Measurements from ENCODE around the gene TCF4.

- TF ChIP-seq, protein P1, sequence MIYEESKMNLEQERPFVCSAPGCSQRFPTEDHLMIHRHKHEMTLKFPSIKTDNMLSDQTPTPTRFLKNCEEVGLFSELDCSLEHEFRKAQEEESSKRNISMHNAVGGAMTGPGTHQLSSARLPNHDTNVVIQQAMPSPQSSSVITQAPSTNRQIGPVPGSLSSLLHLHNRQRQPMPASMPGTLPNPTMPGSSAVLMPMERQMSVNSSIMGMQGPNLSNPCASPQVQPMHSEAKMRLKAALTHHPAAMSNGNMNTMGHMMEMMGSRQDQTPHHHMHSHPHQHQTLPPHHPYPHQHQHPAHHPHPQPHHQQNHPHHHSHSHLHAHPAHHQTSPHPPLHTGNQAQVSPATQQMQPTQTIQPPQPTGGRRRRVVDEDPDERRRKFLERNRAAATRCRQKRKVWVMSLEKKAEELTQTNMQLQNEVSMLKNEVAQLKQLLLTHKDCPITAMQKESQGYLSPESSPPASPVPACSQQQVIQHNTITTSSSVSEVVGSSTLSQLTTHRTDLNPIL (CRISPR knock-in tag; IDR thresholded peaks at IDR 0.05; ENCODE audit: low read depth): no peak
- TF ChIP-seq RARB (CRISPR knock-in tag; IDR thresholded peaks at IDR 0.05): no peak
- TF ChIP-seq TOX (CRISPR knock-in tag; IDR thresholded peaks at IDR 0.05; ENCODE audit: borderline replicate concordance): no peak
- no peak for TF ChIP-seq ZC3H10 (CRISPR knock-in tag; IDR thresholded peaks at IDR 0.05)
- TF ChIP-seq, protein P2, sequence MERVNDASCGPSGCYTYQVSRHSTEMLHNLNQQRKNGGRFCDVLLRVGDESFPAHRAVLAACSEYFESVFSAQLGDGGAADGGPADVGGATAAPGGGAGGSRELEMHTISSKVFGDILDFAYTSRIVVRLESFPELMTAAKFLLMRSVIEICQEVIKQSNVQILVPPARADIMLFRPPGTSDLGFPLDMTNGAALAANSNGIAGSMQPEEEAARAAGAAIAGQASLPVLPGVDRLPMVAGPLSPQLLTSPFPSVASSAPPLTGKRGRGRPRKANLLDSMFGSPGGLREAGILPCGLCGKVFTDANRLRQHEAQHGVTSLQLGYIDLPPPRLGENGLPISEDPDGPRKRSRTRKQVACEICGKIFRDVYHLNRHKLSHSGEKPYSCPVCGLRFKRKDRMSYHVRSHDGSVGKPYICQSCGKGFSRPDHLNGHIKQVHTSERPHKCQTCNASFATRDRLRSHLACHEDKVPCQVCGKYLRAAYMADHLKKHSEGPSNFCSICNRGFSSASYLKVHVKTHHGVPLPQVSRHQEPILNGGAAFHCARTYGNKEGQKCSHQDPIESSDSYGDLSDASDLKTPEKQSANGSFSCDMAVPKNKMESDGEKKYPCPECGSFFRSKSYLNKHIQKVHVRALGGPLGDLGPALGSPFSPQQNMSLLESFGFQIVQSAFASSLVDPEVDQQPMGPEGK (CRISPR knock-in tag; IDR thresholded peaks at IDR 0.05; ENCODE audit: borderline replicate concordance): no peak
- no peak for TF ChIP-seq ARNTL (CRISPR knock-in tag; IDR thresholded peaks at IDR 0.05; ENCODE audit: borderline replicate concordance, low read depth)
- no peak for TF ChIP-seq CSRNP3 (CRISPR knock-in tag; IDR thresholded peaks at IDR 0.05)
- TF ChIP-seq ZNF565 (CRISPR knock-in tag; conservative IDR thresholded peaks at IDR 0.05; ENCODE audit: low read depth): no peak
- TF ChIP-seq CSDC2 (CRISPR knock-in tag; IDR thresholded peaks at IDR 0.05): no peak
- TF ChIP-seq, protein P3, sequence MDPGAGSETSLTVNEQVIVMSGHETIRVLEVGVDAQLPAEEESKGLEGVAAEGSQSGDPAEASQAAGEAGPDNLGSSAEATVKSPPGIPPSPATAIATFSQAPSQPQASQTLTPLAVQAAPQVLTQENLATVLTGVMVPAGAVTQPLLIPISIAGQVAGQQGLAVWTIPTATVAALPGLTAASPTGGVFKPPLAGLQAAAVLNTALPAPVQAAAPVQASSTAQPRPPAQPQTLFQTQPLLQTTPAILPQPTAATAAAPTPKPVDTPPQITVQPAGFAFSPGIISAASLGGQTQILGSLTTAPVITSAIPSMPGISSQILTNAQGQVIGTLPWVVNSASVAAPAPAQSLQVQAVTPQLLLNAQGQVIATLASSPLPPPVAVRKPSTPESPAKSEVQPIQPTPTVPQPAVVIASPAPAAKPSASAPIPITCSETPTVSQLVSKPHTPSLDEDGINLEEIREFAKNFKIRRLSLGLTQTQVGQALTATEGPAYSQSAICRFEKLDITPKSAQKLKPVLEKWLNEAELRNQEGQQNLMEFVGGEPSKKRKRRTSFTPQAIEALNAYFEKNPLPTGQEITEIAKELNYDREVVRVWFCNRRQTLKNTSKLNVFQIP (CRISPR knock-in tag; IDR thresholded peaks at IDR 0.05; ENCODE audit: borderline replicate concordance, low read depth): no peak
Measured at GRCh38 chr18:55336438-55337100, 251.4 kb downstream of the TCF4 start.

All from SK-N-SH treated with all-trans-retinoic acid at 6 μM for 48 hours (cell line).